IMR-90 (cell line): Measurements from ENCODE around the gene TSC1. TPM values are rescaled to one million over a fixed set of nuclear protein-coding genes. Genes with fewer than 3 reads are reported as not detected.

ENCODE experiments used
- ATAC-seq: fragments of 200-7000 bp; cut with Tn5 transposase; 2 replicates; pipeline ENCODE4 v1.9.1; 2020; ENCODE audit warnings: low read depth, mild to moderate bottlenecking, moderate library complexity
- BruUV-seq: library from RNA; stranded (reverse); fragments of 400-500 nt; replicated peaks from 2 replicates; lab custom pipeline; 2021; lab: Mats Ljungman, UMichigan
- CTCF ChIA-PET: fragments of 300-600 bp; formaldehyde crosslinking; extraction: SDS; loops from one replicate; lab custom pipeline; 2021; ENCODE audit warnings: antibody characterized with exemption; lab: Yijun Ruan, JAX
- POLR2A ChIA-PET: fragments of 300-600 bp; sonication (Branson Sonifier 250); formaldehyde crosslinking; loops from one replicate; lab custom pipeline; 2022; ENCODE audit warnings: antibody characterized with exemption; ENCODE audit not compliant: unreplicated experiment; lab: Charles Lee
- DNase-seq: peaks from one replicate; pipeline ENCODE4 v3.0.0; 2013
- H2AFZ ChIP-seq: replicated peaks from 2 replicates; pipeline ENCODE3; 2013; ENCODE audit warnings: low read length, mild to moderate bottlenecking; ENCODE audit not compliant: poor library complexity
- H2AK5ac ChIP-seq: 2 replicates; pipeline ENCODE4 v1.6.1; 2013; ENCODE audit warnings: low read depth, low read length, inconsistent platforms
- H2AK9ac ChIP-seq: replicated peaks from 2 replicates; pipeline ENCODE3; 2013; ENCODE audit warnings: mild to moderate bottlenecking, low read depth, low read length, moderate library complexity; ENCODE audit not compliant: poor library complexity
- H2BK120ac ChIP-seq: 2 replicates; pipeline ENCODE4 v1.6.1; 2013; ENCODE audit warnings: low read depth, low read length, inconsistent platforms
- H2BK15ac ChIP-seq: 3 replicates; pipeline ENCODE4 v1.6.1; 2013; ENCODE audit warnings: low read depth, low read length, inconsistent platforms
- H2BK20ac ChIP-seq: 2 replicates; pipeline ENCODE4 v1.6.1; 2013; ENCODE audit warnings: low read depth, mild to moderate bottlenecking, inconsistent platforms, low read length, moderate library complexity
- H2BK5ac ChIP-seq: 2 replicates; pipeline ENCODE4 v1.6.1; 2013; ENCODE audit warnings: mild to moderate bottlenecking, low read depth, low read length, inconsistent platforms; ENCODE audit not compliant: poor library complexity, severe bottlenecking
- H3K14ac ChIP-seq: replicated peaks from 2 replicates; pipeline ENCODE4 v1.6.1; 2013; ENCODE audit warnings: low read depth, low read length, inconsistent platforms
- H3K18ac ChIP-seq: 2 replicates; pipeline ENCODE4 v1.6.1; 2013; ENCODE audit warnings: low read depth, low read length, control low read depth
- H3K23ac ChIP-seq: 2 replicates; pipeline ENCODE4 v1.6.1; 2013; ENCODE audit warnings: low read depth, low read length, inconsistent platforms
- H3K27ac ChIP-seq: 2 replicates; pipeline ENCODE4 v1.5.1; 2013; ENCODE audit warnings: mild to moderate bottlenecking, control low read depth, low read length; ENCODE audit not compliant: insufficient read depth
- H3K27me3 ChIP-seq: 2 replicates; pipeline ENCODE4 v1.6.1; 2013; ENCODE audit warnings: low read length; ENCODE audit not compliant: control insufficient read depth, insufficient read depth
- H3K36me3 ChIP-seq: 2 replicates; pipeline ENCODE4 v1.6.1; 2013; ENCODE audit warnings: low read length, mixed read lengths; ENCODE audit not compliant: control insufficient read depth, insufficient read depth
- H3K4ac ChIP-seq: 2 replicates; pipeline ENCODE4 v1.6.1; 2013; ENCODE audit warnings: low read depth, low read length, inconsistent platforms
- H3K4me1 ChIP-seq: 2 replicates; pipeline ENCODE4 v1.6.1; 2013; ENCODE audit warnings: low read length, mixed read lengths; ENCODE audit not compliant: control insufficient read depth, insufficient read depth
- H3K4me2 ChIP-seq: 2 replicates; pipeline ENCODE4 v1.6.1; 2013; ENCODE audit warnings: low read depth, mild to moderate bottlenecking, control low read depth, low read length, moderate library complexity
- H3K4me3 ChIP-seq: 2 replicates; pipeline ENCODE4 v1.5.1; 2013; ENCODE audit warnings: low read depth, mild to moderate bottlenecking, control low read depth, low read length, moderate library complexity; ENCODE audit not compliant: insufficient read depth
- H3K56ac ChIP-seq: 2 replicates; pipeline ENCODE4 v1.6.1; 2013; ENCODE audit warnings: low read length, inconsistent platforms; ENCODE audit not compliant: insufficient read depth; ENCODE audit errors: extremely low read depth
- H3K79me1 ChIP-seq, 2 experiments: 2 replicates each; pipeline ENCODE4 v1.6.1; 2013; ENCODE audit warnings: low read length in 2 of 2, inconsistent platforms in 1 of 2, low read depth in 1 of 2
- H3K9ac ChIP-seq: 2 replicates; pipeline ENCODE4 v1.6.1; 2013; ENCODE audit warnings: low read depth, low read length, control low read depth
- H3K9me1 ChIP-seq: 2 replicates; pipeline ENCODE4 v1.6.1; 2013; ENCODE audit warnings: low read length, inconsistent platforms; ENCODE audit not compliant: insufficient read depth
- H3K9me3 ChIP-seq: 2 replicates; pipeline ENCODE4 v1.6.1; 2013; ENCODE audit warnings: low read length; ENCODE audit not compliant: control insufficient read depth, insufficient read depth
- H4K20me1 ChIP-seq: 2 replicates; pipeline ENCODE4 v1.6.1; 2013; ENCODE audit warnings: low read length, inconsistent platforms; ENCODE audit not compliant: insufficient read depth
- H4K5ac ChIP-seq: 2 replicates; pipeline ENCODE4 v1.6.1; 2013; ENCODE audit warnings: mild to moderate bottlenecking, low read depth, low read length, control low read depth
- H4K8ac ChIP-seq, 2 experiments: 2 replicates each; pipeline ENCODE4 v1.6.1; 2013; ENCODE audit warnings: low read depth in 2 of 2, low read length in 2 of 2, control low read depth in 1 of 2, inconsistent platforms in 1 of 2
- H4K91ac ChIP-seq: 2 replicates; pipeline ENCODE4 v1.6.1; 2013; ENCODE audit warnings: low read depth, low read length, inconsistent platforms; ENCODE audit not compliant: insufficient read depth
- MAFK ChIP-seq: IDR thresholded peaks from 2 replicates; pipeline ENCODE4 v1.6.1; 2012; ENCODE audit warnings: low read depth, low read length, improper control_type of control experiment
- RFX5 ChIP-seq: IDR thresholded peaks from 2 replicates; pipeline ENCODE4 v1.8.0; 2012; ENCODE audit warnings: low read depth, mild to moderate bottlenecking, low read length, moderate library complexity
- USF2 ChIP-seq: fragments of 150-350 bp; IDR thresholded peaks from 2 replicates; pipeline ENCODE4 v1.6.1; 2017; ENCODE audit warnings: mild to moderate bottlenecking, antibody characterized with exemption, low read length, low read depth
- WGBS, 2 experiments: methylation state at CpG; one replicate each; pipeline versions ENCODE4 v1.1.5 to v1.1.7; 2013; ENCODE audit warnings: missing lambda C conversion rate in 2 of 2; ENCODE audit not compliant: insufficient read length in 1 of 2; ENCODE audit errors: extremely low coverage in 2 of 2; 5-methylcytosine and 5-hydroxymethylcytosine counted together
- dilution Hi-C: fragments of 300-500 bp; cut with HindIII; formaldehyde crosslinking; loops from one replicate; pipeline ENCODE4 v1.14.3; 2018; ENCODE audit warnings: low sequenced_read_pairs; ENCODE audit not compliant: unreplicated experiment
- in situ Hi-C: fragments of 300-500 bp; cut with MboI; formaldehyde crosslinking; loops from 3 replicates; pipeline ENCODE4 v1.14.3; 2019; ENCODE audit warnings: low sequenced_read_pairs, inconsistent platforms, mixed read lengths
- intact Hi-C: fragments of 100-400 bp; cut with micrococcal nuclease; formaldehyde crosslinking; loops from 2 replicates; pipeline ENCODE4 v1.10.0; 2022
- polyA plus RNA-seq, 3 experiments: library from polyadenylated mRNA; depleted of rRNA; stranded (reverse); fragments of >200 nt; gene quantifications; 2 replicates each; pipeline ENCODE4 v1.2.3, GENCODE V29; 2012; ENCODE audit warnings: low replicate concordance in 1 of 3
- total RNA-seq: library from RNA; depleted of rRNA; stranded (reverse); fragments of >200 nt; gene quantifications from 2 replicates; pipeline ENCODE4 v1.2.3, GENCODE V29; 2012

Gene TSC1
- total and polyA plus RNA-seq, 2 of the 4 experiments (the other 2 are of a cell fraction) = 25.7 to 56.3 TPM

- Histone ChIP-seq H2BK120ac (peak overlapping the region; percentile 94), H3K4ac (peak overlapping the region; percentile 94), H3K23ac (peak overlapping the region; percentile 13), H3K79me1 (peaks cover 10 to 34% of the 10 kb centered on the region in 2 experiments; a peak in 3 of 4 replicates), H4K8ac (peak overlapping the region; percentile 44 to 98), H3K9me1 (peaks cover 17% of the 10 kb centered on the region), H3K4me2 (no peak overlapping the region), H3K27me3 (no peaks in the 10 kb centered on the region), H2BK15ac (peak overlapping the region; percentile 88; the same call in 2 of the 3 replicates), H4K5ac (peak overlapping the region; percentile 95), H3K9me3 (no peaks in the 10 kb centered on the region), H3K36me3 (no peaks in the 10 kb centered on the region), H2AFZ (peak overlapping the region; percentile 91), H2AK9ac (peak overlapping the region; percentile 2), H4K91ac (peak overlapping the region; percentile 98), H2AK5ac (no peak overlapping the region), H2BK20ac (peak overlapping the region; percentile 92), H3K56ac (peak overlapping the region; percentile 19; the same call in 1 of the 2 replicates), H3K4me3 (no peak overlapping the region), H3K27ac (peak overlapping the region; percentile 20; the same call in 1 of the 2 replicates), H3K4me1 (peaks cover 19% of the 10 kb centered on the region), H4K20me1 (peaks cover 9% of the 10 kb centered on the region; the same call in 1 of the 2 replicates), H3K9ac (no peak overlapping the region), H3K14ac (peak overlapping the region; percentile 47; the same call in 1 of the 2 replicates), H3K18ac (peak overlapping the region; percentile 51), H2BK5ac (no peak overlapping the region)
- no CpG with 5 or more reads among the region's 3 CpGs for WGBS, 2 experiments
- in situ Hi-C loops (no loop called here), intact Hi-C loops (no loop called here), dilution Hi-C loops (no loop called here)
- BruUV-seq = no TSS peak
- ATAC-seq = no peak
- CTCF ChIA-PET = interaction anchor here (1.0 kb wide), 1 partner anchor 17 kb away, joined by 3 read pairs; no protein-coding TSS in a partner anchor
- DNase-seq = no peak
- TF ChIP-seq USF2 (no peak), MAFK (no peak), RFX5 (no peak)
- POLR2A ChIA-PET = no interaction called here
Measured at GRCh38 chr9:132946211-132946610, 1.8 kb upstream of the TSC1 start.
